Parathyroid adenoma (tissue), 2 donors: ENCODE data around the gene ETFDH.

ENCODE experiments used
- H2AFZ ChIP-seq: fragments of 300-600 bp; sonication (generic); one replicate; pipeline ENCODE4 v1.7.0; 2017; ENCODE audit warnings: antibody characterized with exemption, mild to moderate bottlenecking
- H3K27ac ChIP-seq: fragments of 300-600 bp; sonication (generic); one replicate; pipeline ENCODE4 v1.7.0; 2017
- H3K27me3 ChIP-seq: fragments of 300-600 bp; sonication (generic); one replicate; pipeline ENCODE4 v1.7.0; 2017; ENCODE audit warnings: low read length; ENCODE audit not compliant: control insufficient read depth, insufficient read depth
- H3K36me3 ChIP-seq: fragments of 300-600 bp; sonication (generic); one replicate; pipeline ENCODE4 v1.7.0; 2017; ENCODE audit warnings: low read length; ENCODE audit not compliant: control insufficient read depth, insufficient read depth
- H3K4me1 ChIP-seq: fragments of 300-600 bp; sonication (generic); one replicate; pipeline ENCODE4 v1.7.0; 2017; ENCODE audit warnings: control low read depth
- H3K4me2 ChIP-seq: fragments of 300-600 bp; sonication (generic); one replicate; pipeline ENCODE4 v1.7.0; 2017; ENCODE audit warnings: low read length
- H3K4me3 ChIP-seq: fragments of 300-600 bp; sonication (generic); one replicate; pipeline ENCODE4 v1.7.0; 2017; ENCODE audit warnings: low read depth, low read length
- H3K79me2 ChIP-seq: fragments of 300-600 bp; sonication (generic); one replicate; pipeline ENCODE4 v1.7.0; 2017; ENCODE audit warnings: control low read depth
- H3K9ac ChIP-seq: fragments of 300-600 bp; sonication (generic); one replicate; pipeline ENCODE4 v1.7.0; 2017; ENCODE audit warnings: mild to moderate bottlenecking
- H3K9me3 ChIP-seq: fragments of 300-600 bp; sonication (generic); one replicate; pipeline ENCODE4 v1.7.0; 2017; ENCODE audit warnings: low read length; ENCODE audit not compliant: control insufficient read depth
- TF ChIP-seq, protein P1 (sequence below): fragments of 300-600 bp; sonication (generic); IDR thresholded peaks from one replicate; pipeline ENCODE4 v1.7.0; 2017; ENCODE audit warnings: antibody characterized with exemption, mild to moderate bottlenecking
- donor health status: primary hyperparathyroidism.

The ETFDH gene

GRCh38 chr4:158636619-158637018, 35.5 kb upstream of the ETFDH start:
- no peaks in the 10 kb centered on the region for H3K36me3 ChIP-seq
- no peak overlapping the region for H3K9ac ChIP-seq
- no peak overlapping the region for H3K4me2 ChIP-seq
- H3K79me2 ChIP-seq, result no peaks in the 10 kb centered on the region
- TF ChIP-seq, protein P1, sequence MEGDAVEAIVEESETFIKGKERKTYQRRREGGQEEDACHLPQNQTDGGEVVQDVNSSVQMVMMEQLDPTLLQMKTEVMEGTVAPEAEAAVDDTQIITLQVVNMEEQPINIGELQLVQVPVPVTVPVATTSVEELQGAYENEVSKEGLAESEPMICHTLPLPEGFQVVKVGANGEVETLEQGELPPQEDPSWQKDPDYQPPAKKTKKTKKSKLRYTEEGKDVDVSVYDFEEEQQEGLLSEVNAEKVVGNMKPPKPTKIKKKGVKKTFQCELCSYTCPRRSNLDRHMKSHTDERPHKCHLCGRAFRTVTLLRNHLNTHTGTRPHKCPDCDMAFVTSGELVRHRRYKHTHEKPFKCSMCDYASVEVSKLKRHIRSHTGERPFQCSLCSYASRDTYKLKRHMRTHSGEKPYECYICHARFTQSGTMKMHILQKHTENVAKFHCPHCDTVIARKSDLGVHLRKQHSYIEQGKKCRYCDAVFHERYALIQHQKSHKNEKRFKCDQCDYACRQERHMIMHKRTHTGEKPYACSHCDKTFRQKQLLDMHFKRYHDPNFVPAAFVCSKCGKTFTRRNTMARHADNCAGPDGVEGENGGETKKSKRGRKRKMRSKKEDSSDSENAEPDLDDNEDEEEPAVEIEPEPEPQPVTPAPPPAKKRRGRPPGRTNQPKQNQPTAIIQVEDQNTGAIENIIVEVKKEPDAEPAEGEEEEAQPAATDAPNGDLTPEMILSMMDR, result no peak
- H3K9me3 ChIP-seq, result no peaks in the 10 kb centered on the region
- no peaks in the 10 kb centered on the region for H3K27me3 ChIP-seq
- no peak overlapping the region for H3K27ac ChIP-seq
- no peak overlapping the region for H3K4me3 ChIP-seq
- no peak overlapping the region for H2AFZ ChIP-seq
- no peaks in the 10 kb centered on the region for H3K4me1 ChIP-seq

- Histone ChIP-seq H3K27ac (no peak overlapping the region), H3K79me2 (no peaks in the 10 kb centered on the region), H3K4me1 (no peaks in the 10 kb centered on the region), H2AFZ (no peak overlapping the region), H3K9ac (no peak overlapping the region), H3K4me3 (no peak overlapping the region), H3K36me3 (no peaks in the 10 kb centered on the region), H3K27me3 (no peaks in the 10 kb centered on the region), H3K4me2 (no peak overlapping the region), H3K9me3 (no peaks in the 10 kb centered on the region)
- TF ChIP-seq, protein P1, result no peak
Measured at GRCh38 chr4:158644356-158644755, 27.7 kb upstream of the ETFDH start.

DNA sequence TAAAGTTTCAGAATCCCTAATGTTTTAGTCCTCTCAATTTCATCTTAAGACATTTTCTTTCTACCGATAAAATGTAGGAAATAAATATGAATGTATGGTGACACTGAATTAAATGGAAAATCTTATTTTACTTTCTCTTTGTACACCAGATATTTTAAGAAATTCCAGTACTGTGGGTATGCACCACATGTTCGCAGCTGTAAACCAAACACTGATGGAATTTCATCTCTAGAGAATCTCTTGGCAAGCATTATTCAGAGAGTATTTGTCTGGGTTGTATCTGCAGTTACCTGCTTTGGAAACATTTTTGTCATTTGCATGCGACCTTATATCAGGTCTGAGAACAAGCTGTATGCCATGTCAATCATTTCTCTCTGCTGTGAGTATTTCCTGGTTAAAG, 27.3 kb upstream of the ETFDH start:
- Histone ChIP-seq H3K9me3 (no peaks in the 10 kb centered on the region), H3K4me1 (no peaks in the 10 kb centered on the region), H2AFZ (no peak overlapping the region), H3K4me2 (no peak overlapping the region), H3K9ac (no peak overlapping the region), H3K79me2 (no peaks in the 10 kb centered on the region), H3K4me3 (no peak overlapping the region), H3K36me3 (no peaks in the 10 kb centered on the region), H3K27ac (no peak overlapping the region), H3K27me3 (no peaks in the 10 kb centered on the region)
- TF ChIP-seq, protein P1, result no peak

DNA sequence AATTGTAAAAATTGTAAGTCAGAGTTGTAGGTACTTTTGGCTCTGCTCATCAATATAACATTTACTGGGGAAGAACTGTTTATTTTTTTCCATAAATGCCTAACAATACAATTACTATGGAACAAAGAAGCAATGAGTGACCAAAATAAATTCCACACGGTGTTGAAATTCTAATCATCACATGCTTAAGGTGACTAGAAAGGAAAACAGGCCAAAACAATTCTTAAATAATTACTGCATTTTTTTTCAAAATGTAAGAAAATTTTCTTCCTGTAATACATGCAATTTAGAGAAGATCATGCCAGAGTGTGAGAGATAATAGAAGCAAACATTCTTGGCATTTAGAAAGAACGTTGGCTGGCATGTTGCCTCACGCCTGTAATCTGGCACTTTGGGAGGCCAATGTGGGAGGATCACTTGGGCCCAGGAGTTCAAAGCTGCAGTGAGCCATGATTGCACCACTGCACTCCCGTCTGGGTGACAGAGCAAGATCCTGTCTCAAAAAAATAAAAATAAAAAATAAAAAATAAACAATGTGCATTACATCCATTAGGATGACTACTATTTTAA, 22.9 kb upstream of the ETFDH start:
- TF ChIP-seq, protein P1, result no peak
- no peak overlapping the region for H3K4me3 ChIP-seq
- H3K9me3 ChIP-seq, result no peaks in the 10 kb centered on the region
- no peak overlapping the region for H2AFZ ChIP-seq
- H3K36me3 ChIP-seq, result no peaks in the 10 kb centered on the region
- no peak overlapping the region for H3K4me2 ChIP-seq
- no peak overlapping the region for H3K27ac ChIP-seq
- no peak overlapping the region for H3K9ac ChIP-seq
- no peaks in the 10 kb centered on the region for H3K4me1 ChIP-seq
- H3K27me3 ChIP-seq, result no peaks in the 10 kb centered on the region
- H3K79me2 ChIP-seq, result no peaks in the 10 kb centered on the region

GRCh38 chr4:158652920-158653319, 19.2 kb upstream of the ETFDH start:
- H3K79me2 ChIP-seq, result no peaks in the 10 kb centered on the region

More at GRCh38 chr4:158652920-158653319, 19.2 kb upstream of the ETFDH start:
- Histone ChIP-seq H3K27me3 (no peaks in the 10 kb centered on the region), H3K9ac (no peak overlapping the region), H3K36me3 (no peaks in the 10 kb centered on the region), H3K4me1 (no peaks in the 10 kb centered on the region), H3K27ac (no peak overlapping the region), H3K4me2 (no peak overlapping the region), H2AFZ (no peak overlapping the region), H3K9me3 (no peaks in the 10 kb centered on the region), H3K4me3 (no peak overlapping the region)
- TF ChIP-seq, protein P1, result no peak
